ENCODE data around the gene PSMB4.
"Not testable (repeated sequence)": the region's sequence is repeated elsewhere in the genome, so short reads cannot be mapped to it uniquely, and the experiment has no call there.

The PSMB4 gene

GRCh38 chr1:151418081-151418480 lies 18.7 kb downstream of the PSMB4 start:
- H3K9me3 ChIP-seq (replicated peaks in 1 of 11) = no peaks in the 10 kb centered on the region
- no peak overlapping the region for H3K27ac ChIP-seq
- peaks cover 0 to 52% (median 5%) of the 10 kb centered on the region in 11 experiments; a peak in 9 of 22 replicates for H4K20me1 ChIP-seq
- no peak overlapping the region for H3K4me3 ChIP-seq
- H3K36me3 ChIP-seq = peaks cover 94 to 99% (median 98%) of the 10 kb centered on the region in 11 experiments
- H3K4me2 ChIP-seq = peak overlapping the region in 3 of 11 experiments; percentile 17 to 21 (median 18); a peak in 1 of 22 replicates
- no peak for TF ChIP-seq Cebpa-rat (IDR thresholded peaks at IDR 0.05)
- no peaks in the 10 kb centered on the region for H3K27me3 ChIP-seq
- H3K9ac ChIP-seq = no peak overlapping the region
- peaks cover 0 to 16% (median 13%) of the 10 kb centered on the region in 10 experiments; a peak in 13 of 20 replicates for H3K4me1 ChIP-seq

DNA sequence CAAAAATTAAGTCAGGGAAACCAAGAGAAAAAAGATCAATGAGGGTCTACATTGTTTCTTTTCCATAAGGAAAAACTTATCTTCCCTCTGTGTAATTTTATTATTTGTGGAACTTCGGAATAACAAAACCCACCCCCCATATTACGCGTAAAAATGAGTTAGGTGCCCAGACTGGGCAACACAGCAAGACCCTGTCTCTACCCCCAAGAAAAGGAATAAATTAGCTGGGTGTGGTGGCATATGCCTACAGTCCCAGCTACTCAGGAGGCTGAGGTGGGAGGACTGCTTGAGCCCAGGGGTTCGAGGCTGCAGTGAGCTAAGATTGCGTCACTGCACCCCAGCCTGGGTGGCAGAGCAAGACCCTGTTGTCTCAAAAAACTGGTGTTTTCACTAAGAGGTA lies 20.4 kb downstream of the PSMB4 start:
- peak overlapping the region in 2 of 11 experiments; percentile 6 to 14; a peak in 1 of 22 replicates for H3K4me2 ChIP-seq
- no peak for TF ChIP-seq Cebpa-rat (IDR thresholded peaks at IDR 0.05)
- no peak overlapping the region for H3K9ac ChIP-seq
- no peak overlapping the region for H3K4me3 ChIP-seq
- H3K27ac ChIP-seq = no peak overlapping the region
- H4K20me1 ChIP-seq = peaks cover 0 to 52% (median 6%) of the 10 kb centered on the region in 11 experiments; a peak in 9 of 22 replicates
- H3K27me3 ChIP-seq = no peaks in the 10 kb centered on the region
- peaks cover 0 to 16% (median 13%) of the 10 kb centered on the region in 10 experiments; a peak in 13 of 20 replicates for H3K4me1 ChIP-seq
- peaks cover 96 to 100% (median 99%) of the 10 kb centered on the region in 11 experiments for H3K36me3 ChIP-seq
- H3K9me3 ChIP-seq (replicated peaks in 1 of 11) = no peaks in the 10 kb centered on the region

DNA sequence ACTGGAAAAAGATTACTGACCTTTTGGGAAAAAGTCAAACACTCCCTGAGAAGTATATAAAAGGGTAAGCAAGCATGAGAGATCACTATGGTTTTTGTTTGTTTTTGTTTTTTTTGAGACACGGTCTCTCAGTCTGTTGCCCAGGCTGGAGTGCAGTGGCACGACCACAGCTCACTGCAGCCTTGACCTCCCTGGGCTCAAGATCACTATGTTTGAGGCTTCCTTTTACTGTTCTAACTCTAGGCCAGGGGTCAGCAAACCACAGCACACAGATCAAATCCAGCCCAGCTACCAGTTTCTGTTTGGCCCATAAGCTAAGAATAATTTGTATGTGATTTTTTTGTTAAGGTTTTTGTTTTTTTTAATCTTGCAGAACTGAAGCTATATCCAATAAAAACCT lies 25.7 kb downstream of the PSMB4 start:
- peaks cover 3 to 39% (median 12%) of the 10 kb centered on the region in 11 experiments; a peak in 15 of 22 replicates for H4K20me1 ChIP-seq
- no peaks in the 10 kb centered on the region for H3K27me3 ChIP-seq
- peaks cover 97 to 100% (median 99%) of the 10 kb centered on the region in 11 experiments for H3K36me3 ChIP-seq
- no peak overlapping the region for H3K27ac ChIP-seq
- no peak overlapping the region for H3K9ac ChIP-seq
- no peak overlapping the region for H3K4me2 ChIP-seq
- peaks cover 0 to 3% (median 0%) of the 10 kb centered on the region in 10 experiments; a peak in 3 of 20 replicates for H3K4me1 ChIP-seq
- no peaks in the 10 kb centered on the region for H3K9me3 ChIP-seq (replicated peaks in 1 of 11)
- H3K4me3 ChIP-seq = no peak overlapping the region
- no peak for TF ChIP-seq Cebpa-rat (IDR thresholded peaks at IDR 0.05)

GRCh38 chr1:151428068-151428467 lies 28.7 kb downstream of the PSMB4 start:
- H3K36me3 ChIP-seq = peaks cover 78 to 99% (median 91%) of the 10 kb centered on the region in 11 experiments
- no peak for TF ChIP-seq Cebpa-rat (IDR thresholded peaks at IDR 0.05)
- H3K27me3 ChIP-seq = no peaks in the 10 kb centered on the region
- no peaks in the 10 kb centered on the region for H3K4me1 ChIP-seq
- no peaks in the 10 kb centered on the region for H3K9me3 ChIP-seq (replicated peaks in 1 of 11)
- H4K20me1 ChIP-seq = peaks cover 15 to 61% (median 32%) of the 10 kb centered on the region in 11 experiments; a peak in 19 of 22 replicates
- no peak overlapping the region for H3K4me2 ChIP-seq
- H3K9ac ChIP-seq = 0 out of 22 replicates have a peak overlapping the region, but pooled peaks of 1 of the 11 experiments have one; percentile 1
- no peak overlapping the region for H3K27ac ChIP-seq
- no peak overlapping the region for H3K4me3 ChIP-seq

GRCh38 chr1:151433827-151434226 lies 34.5 kb downstream of the PSMB4 start:
- peaks cover 30 to 95% (median 80%) of the 10 kb centered on the region in 11 experiments; a peak in 20 of 22 replicates for H4K20me1 ChIP-seq
- not testable (repeated sequence) for H3K4me2 ChIP-seq; H3K9me3 ChIP-seq (replicated peaks in 1 of 11); H3K27ac ChIP-seq; H3K9ac ChIP-seq; H3K4me3 ChIP-seq; H3K27me3 ChIP-seq
- peaks cover 54 to 92% (median 70%) of the 10 kb centered on the region in 11 experiments for H3K36me3 ChIP-seq
- peaks cover 18 to 44% (median 33%) of the 10 kb centered on the region in 10 experiments for H3K4me1 ChIP-seq

DNA sequence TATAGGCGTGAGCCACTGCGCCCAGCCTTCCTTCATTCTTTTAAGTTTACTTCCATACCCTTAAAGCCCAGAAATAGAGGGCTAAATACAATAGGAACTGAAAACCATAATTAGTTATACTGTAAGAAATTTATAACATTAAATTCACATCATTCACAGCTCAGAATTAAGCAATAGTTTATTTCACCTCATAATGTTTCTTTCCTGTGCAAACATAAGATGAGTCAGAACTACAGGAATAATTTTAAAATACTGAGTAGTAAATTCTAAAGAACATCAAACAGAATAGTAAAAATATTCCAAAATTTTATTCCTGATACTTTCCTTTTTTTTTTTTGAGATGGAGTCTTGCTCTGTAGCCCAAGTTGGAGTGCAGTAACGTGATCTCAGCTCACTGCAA lies 35.8 kb downstream of the PSMB4 start:
- Histone ChIP-seq H3K4me3 (no peak overlapping the region), H3K27me3 (no peaks in the 10 kb centered on the region), H3K4me2 (no peak overlapping the region; a peak in 1 of 22 replicates), H3K9ac (no peak overlapping the region), H3K27ac (peak overlapping the region in 5 of 11 experiments; percentile 22 to 87 (median 79); a peak in 6 of 22 replicates), H3K9me3 (replicated peaks in 1 of 11) (no peaks in the 10 kb centered on the region), H4K20me1 (peaks cover 23 to 99% (median 85%) of the 10 kb centered on the region in 11 experiments; a peak in 20 of 22 replicates), H3K4me1 (peaks cover 28 to 54% (median 41%) of the 10 kb centered on the region in 10 experiments), H3K36me3 (peaks cover 49 to 92% (median 67%) of the 10 kb centered on the region in 11 experiments)
- no peak for TF ChIP-seq Cebpa-rat (IDR thresholded peaks at IDR 0.05)

DNA sequence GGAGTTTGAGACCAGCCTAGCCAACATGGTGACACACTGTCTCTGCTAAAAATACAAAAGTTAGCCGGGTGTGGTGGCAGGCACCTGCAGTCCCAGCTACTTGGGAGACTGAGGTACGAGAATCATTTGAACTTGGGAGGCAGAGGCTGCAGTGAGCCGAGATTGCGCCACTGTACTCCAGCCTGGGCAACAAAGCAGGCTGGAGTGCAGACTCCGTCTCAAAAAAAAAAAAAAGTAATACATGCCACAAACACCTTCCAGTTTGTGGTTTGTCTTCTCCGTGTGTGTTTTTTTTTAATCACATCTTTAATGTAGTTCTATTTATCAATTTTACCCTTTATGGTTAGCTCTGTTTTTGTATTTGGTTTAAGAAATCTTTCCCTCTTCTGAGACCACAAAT lies 37.6 kb downstream of the PSMB4 start:
- H4K20me1 ChIP-seq = peaks cover 32 to 99% (median 84%) of the 10 kb centered on the region in 11 experiments; a peak in 21 of 22 replicates
- peak in 3 of 11 experiments; percentile 38 to 52 (median 46); a peak in 4 of 22 replicates for TF ChIP-seq Cebpa-rat (IDR thresholded peaks at IDR 0.05)
- no peaks in the 10 kb centered on the region for H3K27me3 ChIP-seq

GRCh38 chr1:151437396-151437795 lies 38.0 kb downstream of the PSMB4 start:
- Histone ChIP-seq H3K36me3 (peaks cover 54 to 95% (median 71%) of the 10 kb centered on the region in 11 experiments), H3K4me2 (peak overlapping the region; percentile 65 to 88 (median 74)), H3K4me1 (peaks cover 34 to 62% (median 45%) of the 10 kb centered on the region in 10 experiments), H3K4me3 (peak overlapping the region in 4 of 10 experiments; percentile 2 to 29 (median 15); a peak in 6 of 20 replicates), H4K20me1 (peaks cover 32 to 99% (median 84%) of the 10 kb centered on the region in 11 experiments; a peak in 21 of 22 replicates), H3K27ac (peak overlapping the region in 9 of 11 experiments; percentile 30 to 87 (median 79); a peak in 18 of 22 replicates), H3K9ac (peak overlapping the region in 9 of 11 experiments; percentile 18 to 74 (median 64); a peak in 16 of 22 replicates)
- not testable (repeated sequence) for H3K27me3 ChIP-seq; H3K9me3 ChIP-seq (replicated peaks in 1 of 11)
- peak in 2 of 11 experiments; percentile 37 to 72; a peak in 4 of 22 replicates for TF ChIP-seq Cebpa-rat (IDR thresholded peaks at IDR 0.05)

More for the DNA sequence above, 37.6 kb downstream of the PSMB4 start:
- H3K9ac ChIP-seq = peak overlapping the region in 9 of 11 experiments; percentile 18 to 74 (median 61); a peak in 15 of 22 replicates
- H3K4me1 ChIP-seq = peaks cover 34 to 62% (median 45%) of the 10 kb centered on the region in 10 experiments
- peak overlapping the region in 10 of 11 experiments; percentile 66 to 88 (median 77); a peak in 21 of 22 replicates for H3K4me2 ChIP-seq
- peak overlapping the region in 3 of 10 experiments; percentile 2 to 16 (median 8); a peak in 4 of 20 replicates for H3K4me3 ChIP-seq
- H3K27ac ChIP-seq = peak overlapping the region in 9 of 11 experiments; percentile 30 to 87 (median 79); a peak in 18 of 22 replicates
- no peaks in the 10 kb centered on the region for H3K9me3 ChIP-seq (replicated peaks in 1 of 11)
- peaks cover 52 to 95% (median 71%) of the 10 kb centered on the region in 11 experiments for H3K36me3 ChIP-seq
